Epithelial cell of prostate (primary cell): ENCODE measurements around the gene C16orf96.

Experiments used
- DNase-seq: peaks from one replicate; pipeline ENCODE4 v3.0.0-alpha.2; 2011; ENCODE audit warnings: low read depth, low spot score
- H3K27ac ChIP-seq: fragments of 450-650 bp; 2 replicates; pipeline ENCODE4 v1.5.1; 2017; ENCODE audit warnings: mild to moderate bottlenecking

The C16orf96 gene

DNA sequence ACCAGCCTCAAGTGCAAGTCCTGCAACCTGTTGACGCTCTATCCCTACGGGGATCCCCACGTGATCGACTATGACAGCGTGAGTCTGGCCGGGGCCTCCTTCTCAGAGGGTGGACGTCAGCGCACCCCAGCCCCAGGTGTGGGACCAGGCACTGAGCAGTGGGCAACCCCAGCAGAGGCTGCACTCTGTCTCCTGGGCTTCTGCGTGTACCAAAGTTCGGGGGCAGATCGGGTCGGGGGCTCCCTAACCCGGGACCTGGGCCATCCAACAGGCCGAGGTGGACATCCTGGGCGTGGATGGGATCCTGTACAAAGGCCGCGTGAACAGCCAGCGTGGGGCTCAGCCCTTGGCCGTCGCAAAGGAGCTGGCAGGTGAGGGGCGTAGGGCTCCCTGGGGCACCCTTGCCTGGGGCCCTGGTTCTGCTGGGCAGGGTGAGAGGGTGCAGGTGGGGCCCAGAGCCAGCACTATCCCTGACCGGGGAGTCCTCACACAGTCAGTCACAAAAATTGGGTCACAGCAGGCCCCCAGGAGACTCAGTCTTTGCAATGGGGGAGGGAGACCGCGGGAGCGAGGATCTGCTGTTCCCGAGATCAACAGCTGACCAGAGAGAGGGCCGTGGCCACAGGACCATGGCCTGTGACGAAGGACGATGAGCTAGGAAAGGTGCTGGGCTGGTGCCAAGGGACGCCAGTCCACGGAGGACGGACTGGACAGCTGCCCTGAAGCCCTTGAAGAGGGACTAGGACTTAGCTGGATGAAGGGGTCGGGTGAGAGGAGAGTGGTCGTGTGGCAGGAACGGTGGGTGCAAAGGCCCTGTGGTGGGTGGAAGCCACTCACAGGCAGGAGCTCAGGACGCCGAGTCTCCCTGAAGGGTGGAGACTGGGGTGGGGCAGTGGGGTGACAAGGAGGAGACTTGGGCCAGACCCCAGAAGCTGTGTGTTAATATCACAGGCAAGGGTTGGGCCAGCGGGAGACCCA, 38.6 kb downstream of the C16orf96 start:
- no peak for DNase-seq
- no peak overlapping the region for H3K27ac ChIP-seq

DNA sequence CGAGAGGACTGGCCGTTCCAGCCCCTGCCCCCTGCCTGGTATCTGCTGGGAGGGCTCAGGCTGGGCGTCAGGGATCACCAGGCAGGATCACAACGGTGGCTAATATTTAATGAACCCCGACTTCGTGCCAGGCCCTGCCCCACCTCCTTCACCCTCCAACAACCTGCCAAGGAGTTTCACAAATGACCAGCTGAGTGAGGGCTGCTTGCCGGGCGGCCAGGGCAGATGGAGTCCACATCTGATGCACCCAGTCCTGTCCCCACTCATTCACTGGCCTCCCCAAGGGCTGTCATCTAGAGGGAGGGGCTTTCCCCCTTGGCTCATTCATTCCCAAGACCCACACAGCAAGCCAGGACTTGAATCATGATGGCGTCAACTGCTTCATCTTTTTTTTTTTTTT, 41.0 kb downstream of the C16orf96 start:
- no peak overlapping the region for H3K27ac ChIP-seq
- DNase-seq = peak; percentile 84

DNA sequence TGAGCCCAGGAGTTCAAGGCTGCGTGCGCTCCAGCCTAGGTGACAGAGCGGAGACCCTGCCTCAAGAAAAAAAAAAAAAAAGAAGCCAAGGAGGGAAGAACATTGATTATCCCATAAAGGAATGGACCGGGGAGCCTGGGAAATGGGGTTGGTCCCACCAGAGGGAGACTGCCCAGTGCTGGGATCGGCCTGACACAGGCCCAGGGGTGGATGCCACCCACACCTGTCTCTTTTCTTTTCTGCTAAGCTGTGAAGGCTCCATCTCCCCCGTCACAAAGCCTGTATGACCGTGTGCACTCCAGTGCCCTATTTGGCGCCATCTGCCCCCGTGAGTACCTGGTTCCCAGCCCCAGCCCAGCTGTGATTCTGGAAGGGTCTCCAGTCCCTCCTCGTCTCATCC, 42.9 kb downstream of the C16orf96 start:
- no peak for DNase-seq
- no peak overlapping the region for H3K27ac ChIP-seq

DNA sequence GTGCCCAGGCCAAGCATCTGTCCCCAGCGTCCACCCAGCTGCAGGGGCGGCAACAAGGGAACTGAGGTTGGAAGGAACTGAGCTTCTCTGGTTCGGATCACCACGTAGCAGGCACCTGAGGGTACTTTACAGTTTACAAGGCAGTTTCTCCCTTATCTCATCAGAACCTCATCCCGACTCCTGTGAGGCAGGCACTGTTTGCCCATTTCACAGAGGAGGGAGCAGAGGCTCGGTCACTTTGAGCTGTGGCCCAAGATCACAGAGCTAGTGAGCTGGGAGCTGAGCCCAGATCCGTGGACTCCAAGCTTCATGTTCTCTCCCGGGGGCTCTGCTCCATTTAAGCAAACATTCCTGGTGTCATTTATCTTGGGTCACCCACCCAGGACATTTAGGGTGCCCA, 43.4 kb downstream of the C16orf96 start:
- no peak for DNase-seq
- H3K27ac ChIP-seq = no peak overlapping the region

DNA sequence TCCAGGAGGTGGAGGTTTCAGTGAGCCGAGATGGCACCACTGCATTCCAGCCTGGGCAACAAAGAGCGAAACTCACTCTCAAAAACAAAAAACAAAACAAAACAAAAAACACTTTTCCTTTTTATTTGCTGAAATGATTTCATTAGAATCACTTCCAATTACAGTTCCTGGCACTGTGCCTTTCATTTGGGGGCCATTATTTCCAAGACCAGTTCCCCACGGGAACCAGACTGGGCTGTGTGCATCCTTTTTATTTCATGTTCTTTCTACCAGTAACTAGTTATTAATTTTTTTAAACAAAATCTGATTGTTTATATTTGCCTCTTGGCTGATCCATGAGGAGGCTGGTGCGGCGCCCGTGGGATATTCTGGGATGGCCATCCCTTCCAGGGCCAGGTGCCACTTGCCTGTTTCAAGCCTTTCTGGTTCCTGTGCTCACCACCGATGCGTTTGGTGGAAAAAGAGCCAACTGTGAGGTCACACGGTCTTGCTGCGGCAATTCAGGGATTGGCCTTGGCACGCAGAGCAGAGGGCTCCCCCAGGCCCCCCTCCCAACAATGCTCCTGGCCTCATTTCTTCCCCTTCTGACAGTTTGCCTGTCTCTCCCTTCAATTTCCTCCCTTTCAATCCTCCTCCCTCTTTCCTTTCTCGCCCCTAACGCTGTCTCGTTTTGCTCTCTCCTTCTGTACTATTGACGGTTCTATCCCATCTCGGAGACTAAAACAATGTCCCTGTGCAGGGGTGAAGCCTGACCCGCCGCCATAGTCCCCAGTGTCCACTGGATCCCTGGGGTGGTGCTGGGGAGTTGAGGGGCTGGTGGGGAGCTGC, 45.1 kb downstream of the C16orf96 start:
- no peak overlapping the region for H3K27ac ChIP-seq
- DNase-seq = no peak

DNA sequence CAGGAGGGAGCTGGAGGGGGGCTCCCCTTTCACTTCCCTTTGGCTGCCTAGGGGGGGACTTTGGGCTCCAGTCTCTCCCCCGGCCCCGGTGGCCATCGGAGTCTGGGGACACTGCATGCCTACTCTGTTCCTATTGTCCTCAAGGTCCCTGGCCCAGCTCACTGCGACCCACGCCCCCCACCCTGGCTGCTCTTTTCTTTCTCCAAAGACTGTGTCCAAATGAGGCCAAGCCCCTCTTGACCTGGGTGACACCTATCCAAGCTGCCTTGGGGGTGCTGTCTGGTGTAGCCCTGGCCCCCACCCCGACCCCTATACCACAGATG, 45.7 kb downstream of the C16orf96 start:
- DNase-seq = no peak
- no peak overlapping the region for H3K27ac ChIP-seq

DNA sequence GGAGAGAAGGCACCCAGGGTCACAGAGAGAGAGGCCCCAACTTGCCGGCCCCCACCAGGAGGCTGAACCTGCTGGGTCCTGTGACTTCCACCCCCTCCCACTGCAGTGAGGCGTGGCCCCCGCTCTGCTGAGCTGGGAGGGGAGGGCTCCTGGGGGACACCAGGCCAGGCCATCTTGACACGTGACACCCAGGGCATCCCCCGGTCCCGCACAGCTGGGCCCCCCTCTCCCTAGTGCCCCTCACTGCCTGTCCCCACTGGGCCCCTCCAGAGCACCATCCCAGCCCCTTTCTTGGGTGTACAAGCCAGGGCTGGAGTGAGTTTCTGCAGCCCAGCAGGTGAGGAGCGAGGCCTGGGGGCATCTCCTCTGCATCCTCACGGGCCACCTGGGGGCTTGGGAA, 46.2 kb downstream of the C16orf96 start:
- no peak overlapping the region for H3K27ac ChIP-seq
- DNase-seq = no peak

DNA sequence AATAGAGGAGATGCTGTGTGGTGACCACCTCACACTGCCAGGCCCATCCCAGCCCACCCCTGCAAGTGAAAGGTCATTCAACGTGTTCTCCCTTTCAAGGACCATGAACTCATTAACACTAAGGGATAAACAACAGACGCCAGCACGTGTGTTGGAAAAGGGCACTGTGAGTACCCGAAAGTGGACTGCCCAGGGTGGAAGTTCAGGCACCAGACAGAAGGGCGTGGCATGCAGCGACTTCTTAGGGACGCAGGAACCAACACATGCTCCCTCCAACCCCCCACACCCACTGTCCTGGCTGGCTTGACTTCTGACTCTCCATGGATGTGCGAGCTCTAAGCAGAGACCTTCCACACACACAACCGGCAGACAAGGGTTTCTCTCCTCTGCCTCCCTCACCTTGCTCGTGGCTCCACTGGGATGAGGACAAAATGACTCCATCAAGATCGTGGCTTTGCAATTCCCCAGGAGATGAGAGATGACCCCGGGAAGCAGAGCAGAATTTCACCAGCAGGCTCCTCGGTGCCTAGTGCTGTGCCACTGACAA, 47.6 kb downstream of the C16orf96 start:
- no peak for DNase-seq
- H3K27ac ChIP-seq = no peak overlapping the region

DNA sequence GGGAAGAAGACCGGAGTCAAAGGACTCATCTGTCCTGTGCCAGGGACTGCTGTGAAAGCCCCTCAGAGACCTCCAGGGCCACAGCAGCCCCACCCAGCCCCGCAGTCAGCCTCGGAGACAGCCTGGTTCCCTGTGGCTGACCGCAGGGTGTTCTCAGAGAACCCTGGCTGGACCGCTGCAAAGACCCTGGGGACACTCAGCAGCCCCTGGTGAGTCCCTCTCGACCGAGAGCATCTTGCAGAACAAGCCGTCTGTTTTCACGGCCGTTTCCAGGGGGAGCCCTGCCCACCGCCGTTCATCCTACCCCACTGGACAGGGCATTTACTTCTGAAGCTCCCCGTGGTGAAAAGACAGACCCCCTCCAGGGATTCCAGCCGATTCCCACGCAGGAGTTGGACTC, 48.3 kb downstream of the C16orf96 start:
- no peak for DNase-seq
- no peak overlapping the region for H3K27ac ChIP-seq

DNA sequence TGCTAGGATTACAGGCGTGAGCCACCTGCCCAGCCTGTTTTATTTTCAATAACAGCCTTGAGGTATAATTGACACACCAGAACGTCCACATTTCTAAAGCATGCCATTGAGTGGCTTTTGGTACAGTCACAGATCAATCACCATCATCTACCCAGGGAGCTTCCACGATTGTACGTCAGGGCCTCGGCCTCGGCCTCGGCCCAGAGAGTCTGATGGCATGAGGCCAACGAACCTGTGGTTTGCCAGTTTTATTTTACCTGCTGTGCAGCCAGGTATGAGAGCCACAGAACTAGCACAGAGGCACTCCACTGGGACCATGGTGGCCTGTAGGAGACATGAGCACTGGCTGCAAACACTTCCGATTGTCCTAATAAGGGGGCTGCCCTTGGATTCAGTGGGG, 50.2 kb downstream of the C16orf96 start:
- DNase-seq = no peak
- no peak overlapping the region for H3K27ac ChIP-seq

DNA sequence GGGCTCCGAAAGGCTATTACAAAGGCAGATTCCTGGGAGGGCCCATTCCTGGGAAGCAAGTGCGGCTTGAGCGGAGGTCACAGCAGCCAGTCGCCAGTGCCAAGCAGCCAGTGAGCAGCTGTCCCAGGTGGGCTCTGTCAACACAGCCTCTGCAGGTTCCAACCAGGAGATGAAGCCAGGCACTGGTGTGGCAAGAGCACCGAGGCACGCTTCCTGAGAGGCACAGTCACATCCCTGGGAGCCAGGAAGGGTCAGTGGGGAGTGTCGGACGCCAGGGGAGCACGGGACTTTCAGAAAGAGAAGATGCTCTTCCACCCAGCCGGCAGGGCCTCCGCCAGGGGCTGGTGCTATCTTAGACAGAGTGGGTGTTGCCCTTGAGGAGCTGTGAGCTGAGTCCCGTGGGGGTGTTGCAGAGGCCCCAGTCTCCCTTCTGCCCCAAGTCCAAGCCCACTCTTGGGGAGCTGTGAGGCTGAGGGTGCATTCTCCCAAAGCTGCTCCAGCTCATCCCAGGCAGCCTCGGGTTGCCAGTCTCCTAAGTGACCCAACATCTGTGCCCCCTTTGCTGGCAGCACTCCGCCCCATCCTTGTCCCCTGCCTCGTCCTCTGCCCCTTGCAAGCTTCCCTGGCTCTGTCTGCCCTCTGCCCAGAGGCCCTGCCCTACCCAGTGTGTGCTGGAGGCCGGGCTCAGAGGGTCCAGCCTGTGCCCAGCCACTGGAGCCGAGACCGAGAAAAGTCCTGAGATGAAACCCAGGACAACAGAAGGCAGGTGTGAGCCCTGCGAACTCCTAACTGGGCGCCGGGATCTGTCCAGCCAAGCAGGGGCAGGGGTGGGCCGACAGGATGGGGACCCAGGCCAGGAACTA, 51.9 kb downstream of the C16orf96 start:
- no peak for DNase-seq
- no peak overlapping the region for H3K27ac ChIP-seq

DNA sequence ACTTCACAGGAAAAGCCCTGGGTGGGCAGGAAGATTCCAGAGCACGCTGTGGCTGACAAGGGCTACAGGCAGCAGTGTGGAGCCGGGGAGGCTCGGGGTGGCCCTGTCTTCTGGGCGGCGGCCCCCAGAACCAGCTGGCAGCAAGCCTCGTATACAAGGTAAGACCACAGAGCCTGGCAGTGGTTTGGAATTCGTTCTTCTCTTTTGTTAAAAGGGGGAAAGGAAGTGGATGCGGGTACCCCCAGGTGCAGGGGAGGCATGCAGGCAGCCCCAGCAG, 52.5 kb downstream of the C16orf96 start:
- no peak for DNase-seq

DNA sequence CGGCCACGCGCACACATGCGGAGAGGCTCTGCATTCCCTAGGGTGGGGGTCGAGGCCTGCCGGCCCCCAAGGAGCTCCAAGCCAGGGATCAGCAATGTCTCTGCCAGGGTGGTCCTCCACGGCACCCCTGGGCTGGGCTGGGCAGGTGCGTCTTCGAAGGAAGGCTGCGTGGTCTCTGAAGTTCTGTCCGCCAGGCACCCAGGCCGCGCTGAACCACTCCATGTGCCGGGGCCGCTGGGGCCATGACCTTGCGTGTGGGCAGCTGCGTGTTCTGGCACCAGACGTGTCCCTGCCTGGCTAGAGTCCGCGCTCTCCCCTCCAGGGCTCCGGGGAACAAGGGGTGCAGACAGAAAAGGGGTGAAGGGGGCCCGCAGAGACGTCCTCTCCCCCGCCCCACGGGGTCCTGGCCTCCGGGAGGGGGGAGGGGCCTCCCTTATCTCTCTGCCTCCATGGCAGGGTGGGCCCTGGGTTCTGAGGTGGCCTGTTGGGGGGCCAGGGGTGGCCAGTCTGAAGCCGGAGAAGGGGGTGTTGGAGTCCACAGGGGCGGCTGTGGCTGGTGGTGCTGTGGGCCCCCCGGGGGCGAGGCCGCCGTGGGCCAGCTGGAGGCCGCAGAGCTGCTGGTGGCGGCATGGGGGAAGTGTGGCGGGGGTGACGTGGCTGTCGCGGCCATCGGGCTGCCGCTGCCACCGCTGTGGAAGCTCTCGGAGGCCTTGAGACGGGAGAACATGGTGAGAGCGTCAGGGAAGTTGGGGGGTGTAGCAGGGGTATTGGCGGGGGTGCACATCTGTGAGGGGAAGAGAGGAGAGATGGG, 53.3 kb downstream of the C16orf96 start:
- DNase-seq = no peak
- H3K27ac ChIP-seq = no peak overlapping the region

More for the DNA sequence above, 52.5 kb downstream of the C16orf96 start:
- no peak overlapping the region for H3K27ac ChIP-seq

DNA sequence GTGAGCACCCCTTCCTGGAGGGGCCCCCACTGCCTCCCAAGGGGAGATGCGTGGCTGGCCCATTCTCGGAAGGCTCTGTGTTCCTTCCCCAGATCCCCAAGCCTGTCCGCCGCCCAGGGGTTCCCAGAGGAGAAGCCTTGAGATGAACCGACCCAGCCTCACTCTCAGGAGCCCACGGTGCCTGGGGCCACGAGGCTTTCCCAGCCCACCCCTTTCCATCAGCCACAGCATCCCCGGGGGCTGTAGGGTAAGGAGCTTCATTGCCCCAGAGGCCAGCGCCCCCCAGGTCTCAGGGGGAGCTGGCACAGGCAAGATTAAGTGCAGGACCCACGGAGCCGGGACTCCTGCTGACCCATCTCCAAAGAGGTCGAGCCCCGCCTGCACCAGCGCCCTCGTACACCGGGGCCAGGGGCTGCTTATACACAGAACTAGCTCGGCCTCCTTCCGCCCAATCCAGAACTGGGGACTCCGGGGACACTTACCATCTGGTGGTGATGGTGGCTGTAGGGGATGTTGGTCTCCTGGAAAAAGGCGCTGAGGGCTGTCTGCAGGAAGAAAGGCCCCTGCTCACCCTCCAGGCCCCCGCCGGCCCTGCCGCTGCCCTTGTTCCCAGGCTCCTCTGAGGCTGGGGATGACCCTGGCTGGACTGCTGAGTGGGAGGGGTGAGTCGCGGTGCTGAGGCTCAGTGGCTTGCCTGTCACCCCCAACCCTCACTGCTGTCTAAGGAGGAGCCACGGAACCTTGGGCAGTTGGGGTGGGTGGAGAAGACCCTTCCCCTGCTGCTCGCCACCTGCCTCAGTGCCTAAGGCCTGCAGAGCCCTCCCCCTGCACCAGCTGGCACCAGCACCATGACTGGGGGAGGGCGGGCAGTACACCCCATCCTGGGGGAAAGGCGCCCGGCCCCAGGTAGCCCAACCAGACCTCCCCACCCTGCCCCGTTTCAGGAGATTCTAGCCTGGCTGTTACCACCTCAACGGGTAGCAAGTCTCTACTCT, 54.2 kb downstream of the C16orf96 start:
- DNase-seq = no peak
- no peak overlapping the region for H3K27ac ChIP-seq

DNA sequence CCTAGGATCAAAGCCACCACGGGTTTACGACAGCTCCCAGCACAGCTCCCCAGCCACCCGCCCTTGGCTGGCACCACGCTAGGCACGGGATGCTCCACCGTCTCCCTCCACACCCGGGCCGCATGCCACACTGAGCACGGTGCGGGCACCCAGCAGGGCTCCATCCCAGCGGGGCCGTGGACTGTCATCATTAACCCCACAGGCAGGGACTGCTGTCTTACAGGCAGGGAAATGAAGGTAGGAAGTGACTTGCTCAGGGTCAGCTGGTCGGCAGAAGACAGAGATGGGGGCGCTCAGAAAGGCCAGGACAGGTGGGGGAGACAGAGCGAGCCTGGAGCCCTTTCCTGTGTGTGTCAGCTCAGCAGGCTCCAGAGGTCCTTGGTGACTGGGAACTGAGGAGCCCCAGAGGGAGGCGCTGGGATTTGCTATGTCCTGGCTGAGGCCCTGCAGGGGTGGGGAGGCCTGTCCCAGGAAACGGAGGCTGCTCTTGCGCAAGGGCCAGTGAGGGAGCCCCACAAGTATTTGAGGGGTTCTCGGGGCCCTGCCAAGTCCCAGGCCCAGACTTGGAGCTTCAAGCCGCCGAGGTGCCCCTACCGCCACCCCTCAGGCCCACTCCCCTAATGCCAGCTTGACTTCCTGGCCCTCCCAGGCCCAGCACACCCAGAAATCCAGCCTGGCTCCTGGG, 55.3 kb downstream of the C16orf96 start:
- DNase-seq = no peak

DNA sequence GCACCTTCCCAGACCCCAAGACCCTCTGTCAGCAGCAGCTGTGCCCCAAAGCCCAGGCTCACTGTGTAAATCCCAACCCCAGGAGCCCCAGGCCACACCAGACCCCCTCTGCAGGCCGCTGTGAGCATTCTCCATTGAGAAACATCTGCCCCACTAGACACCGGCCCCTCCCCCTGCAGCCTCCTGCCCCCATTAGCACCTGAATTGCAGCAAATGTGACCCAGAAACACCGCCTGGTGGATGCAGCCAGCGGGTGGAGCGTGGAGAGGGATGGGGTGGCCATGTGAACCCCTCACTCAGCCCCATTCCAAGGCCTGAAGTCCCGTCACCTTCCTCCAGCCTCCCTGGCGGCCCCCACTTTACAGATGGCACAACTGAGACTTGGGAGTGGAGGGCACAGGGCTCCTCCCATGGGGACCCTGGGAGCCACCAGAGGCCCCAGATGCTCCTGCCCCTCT, 56.4 kb downstream of the C16orf96 start:
- no peak for DNase-seq
- no peak overlapping the region for H3K27ac ChIP-seq

More for the DNA sequence above, 55.3 kb downstream of the C16orf96 start:
- no peak overlapping the region for H3K27ac ChIP-seq

DNA sequence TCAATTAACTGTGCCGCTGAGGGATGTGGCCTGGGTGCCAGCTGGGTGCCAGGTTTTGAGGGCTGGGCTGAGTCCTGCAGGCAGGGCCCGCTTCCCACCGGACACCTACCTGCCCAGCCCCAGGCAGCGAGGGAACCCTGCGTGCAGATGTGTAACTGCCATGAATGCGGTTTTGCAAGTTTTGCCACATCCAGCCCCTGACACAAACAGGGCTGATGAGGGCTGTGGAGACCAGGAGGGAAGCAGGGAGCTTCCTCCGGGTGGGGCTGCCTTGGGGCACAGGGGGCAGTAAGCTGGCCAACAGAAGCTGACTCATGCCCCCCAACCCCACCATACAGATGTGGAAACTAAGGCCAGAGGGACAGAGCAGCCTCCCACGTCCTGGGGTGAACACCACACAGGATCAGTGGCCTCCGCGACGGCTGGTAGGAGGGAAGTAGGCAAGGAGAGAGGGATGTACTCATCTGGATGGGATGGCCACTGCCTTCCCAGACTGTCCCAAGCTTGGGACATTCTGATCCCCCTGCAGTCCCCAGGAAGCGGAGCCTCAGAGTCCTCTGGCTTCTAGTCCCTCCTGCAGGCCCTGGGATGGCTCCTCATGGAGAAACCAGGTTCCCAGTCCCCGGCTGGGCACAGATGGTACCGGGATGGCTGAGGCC, 57.0 kb downstream of the C16orf96 start:
- H3K27ac ChIP-seq = peak overlapping the region; percentile 85

More for the DNA sequence above, 57.0 kb downstream of the C16orf96 start:
- DNase-seq = no peak
